SJCRH30 (cell line): ENCODE results near the gene DGKI. TPM values are rescaled to one million over a fixed set of nuclear protein-coding genes. Genes with fewer than 3 reads are reported as not detected.

Experiments used
- DNase-seq, 2 experiments: peaks; one replicate each; pipeline ENCODE4 v3.0.0-alpha.2; 2015 to 2020
- H3K27ac ChIP-seq: fragments of 250-450 bp; sonication (Bioruptor Pico); 2 replicates; pipeline ENCODE4 v1.5.1; 2020; ENCODE audit warnings: mild to moderate bottlenecking, moderate library complexity
- H3K27me3 ChIP-seq: fragments of 250-450 bp; sonication (Bioruptor Pico); 2 replicates; pipeline ENCODE4 v1.5.1; 2020; ENCODE audit warnings: mild to moderate bottlenecking, moderate library complexity
- H3K36me3 ChIP-seq: fragments of 250-450 bp; sonication (Bioruptor Pico); 2 replicates; pipeline ENCODE4 v1.5.1; 2020; ENCODE audit warnings: mild to moderate bottlenecking, moderate library complexity
- H3K4me1 ChIP-seq: fragments of 250-450 bp; sonication (Bioruptor Pico); 2 replicates; pipeline ENCODE4 v1.5.1; 2020; ENCODE audit warnings: mild to moderate bottlenecking, moderate library complexity
- H3K4me3 ChIP-seq: fragments of 250-450 bp; sonication (Bioruptor Pico); 2 replicates; pipeline ENCODE4 v1.5.1; 2020; ENCODE audit warnings: mild to moderate bottlenecking, moderate library complexity
- H3K9me3 ChIP-seq: fragments of 250-450 bp; sonication (Bioruptor Pico); replicated peaks from 2 replicates; pipeline ENCODE4 v1.5.1; 2020; ENCODE audit warnings: mild to moderate bottlenecking, moderate library complexity
- total RNA-seq: library from RNA; depleted of rRNA; stranded (reverse); fragments of >200 nt; shearing (Covaris generic); gene quantifications from 2 replicates; pipeline ENCODE4 v1.2.3, GENCODE V29; 2014

DGKI gene
- total RNA-seq, 1 experiment from 2014 or later, result not detected

GRCh38 chr7:137583172-137583571, 263.6 kb downstream of the DGKI start:
- H3K36me3 ChIP-seq, result no peaks in the 10 kb centered on the region
- H3K4me3 ChIP-seq, result no peak overlapping the region
- H3K27me3 ChIP-seq, result peaks cover 7% of the 10 kb centered on the region
- no peak for DNase-seq
- peaks cover 9% of the 10 kb centered on the region for H3K4me1 ChIP-seq
- H3K9me3 ChIP-seq, result no peaks in the 10 kb centered on the region
- H3K27ac ChIP-seq, result no peak overlapping the region

- H3K4me1 ChIP-seq, result peaks cover 9% of the 10 kb centered on the region
- peak in 1 of 2 experiments; percentile 33 for DNase-seq
- peak overlapping the region; percentile 31; the same call in 1 of the 2 replicates for H3K27ac ChIP-seq
- H3K9me3 ChIP-seq, result no peaks in the 10 kb centered on the region
- H3K36me3 ChIP-seq, result no peaks in the 10 kb centered on the region
- no peak overlapping the region for H3K4me3 ChIP-seq
- no peaks in the 10 kb centered on the region for H3K27me3 ChIP-seq
Measured at GRCh38 chr7:137579913-137580640, 266.7 kb downstream of the DGKI start.

GRCh38 chr7:137578541-137578940, 268.2 kb downstream of the DGKI start:
- Histone ChIP-seq H3K36me3 (no peaks in the 10 kb centered on the region), H3K9me3 (no peaks in the 10 kb centered on the region), H3K4me1 (peaks cover 9% of the 10 kb centered on the region), H3K27me3 (no peaks in the 10 kb centered on the region), H3K4me3 (no peak overlapping the region), H3K27ac (no peak overlapping the region)
- DNase-seq, result no peak

GRCh38 chr7:137577184-137577583, 269.6 kb downstream of the DGKI start:
- no peak for DNase-seq
- Histone ChIP-seq H3K27me3 (no peaks in the 10 kb centered on the region), H3K36me3 (no peaks in the 10 kb centered on the region), H3K4me3 (no peak overlapping the region), H3K9me3 (no peaks in the 10 kb centered on the region), H3K4me1 (peaks cover 9% of the 10 kb centered on the region), H3K27ac (no peak overlapping the region)

- Histone ChIP-seq H3K27ac (no peak overlapping the region), H3K4me3 (no peak overlapping the region), H3K9me3 (no peaks in the 10 kb centered on the region)
Measured at GRCh38 chr7:137576481-137576880, 270.3 kb downstream of the DGKI start.

GRCh38 chr7:137574812-137575211, 272.0 kb downstream of the DGKI start:
- no peak overlapping the region for H3K27ac ChIP-seq
- H3K9me3 ChIP-seq, result no peaks in the 10 kb centered on the region
- H3K4me3 ChIP-seq, result no peak overlapping the region
- no peaks in the 10 kb centered on the region for H3K36me3 ChIP-seq
- no peaks in the 10 kb centered on the region for H3K27me3 ChIP-seq
- H3K4me1 ChIP-seq, result peaks cover 4% of the 10 kb centered on the region
- no peak for DNase-seq

More at GRCh38 chr7:137576481-137576880, 270.3 kb downstream of the DGKI start:
- H3K4me1 ChIP-seq, result peaks cover 9% of the 10 kb centered on the region
- no peaks in the 10 kb centered on the region for H3K36me3 ChIP-seq
- H3K27me3 ChIP-seq, result no peaks in the 10 kb centered on the region
- DNase-seq, result no peak

- no peak overlapping the region for H3K27ac ChIP-seq
- no peak for DNase-seq
Measured at GRCh38 chr7:137572056-137572784, 274.6 kb downstream of the DGKI start.

GRCh38 chr7:137564677-137565076, 282.1 kb downstream of the DGKI start:
- Histone ChIP-seq H3K4me1 (no peaks in the 10 kb centered on the region), H3K4me3 (no peak overlapping the region), H3K27ac (no peak overlapping the region), H3K36me3 (no peaks in the 10 kb centered on the region), H3K9me3 (no peaks in the 10 kb centered on the region), H3K27me3 (no peaks in the 10 kb centered on the region)
- DNase-seq, result no peak

More at GRCh38 chr7:137572056-137572784, 274.6 kb downstream of the DGKI start:
- H3K36me3 ChIP-seq, result no peaks in the 10 kb centered on the region
- H3K27me3 ChIP-seq, result no peaks in the 10 kb centered on the region
- H3K4me1 ChIP-seq, result no peaks in the 10 kb centered on the region
- H3K4me3 ChIP-seq, result no peak overlapping the region
- no peaks in the 10 kb centered on the region for H3K9me3 ChIP-seq

GRCh38 chr7:137563981-137564380, 282.8 kb downstream of the DGKI start:
- no peak for DNase-seq
- H3K9me3 ChIP-seq, result no peaks in the 10 kb centered on the region

GRCh38 chr7:137547485-137547884, 299.3 kb downstream of the DGKI start:
- no peak overlapping the region for H3K4me3 ChIP-seq
- no peak for DNase-seq
- H3K9me3 ChIP-seq, result no peaks in the 10 kb centered on the region
- H3K4me1 ChIP-seq, result no peaks in the 10 kb centered on the region
- H3K27me3 ChIP-seq, result no peaks in the 10 kb centered on the region
- no peaks in the 10 kb centered on the region for H3K36me3 ChIP-seq
- H3K27ac ChIP-seq, result no peak overlapping the region

More at GRCh38 chr7:137563981-137564380, 282.8 kb downstream of the DGKI start:
- Histone ChIP-seq H3K4me1 (no peaks in the 10 kb centered on the region), H3K27ac (no peak overlapping the region), H3K36me3 (no peaks in the 10 kb centered on the region), H3K4me3 (no peak overlapping the region), H3K27me3 (no peaks in the 10 kb centered on the region)

- H3K4me1 ChIP-seq, result no peaks in the 10 kb centered on the region
- H3K9me3 ChIP-seq, result no peaks in the 10 kb centered on the region
- no peaks in the 10 kb centered on the region for H3K27me3 ChIP-seq
- H3K27ac ChIP-seq, result no peak overlapping the region
- no peak overlapping the region for H3K4me3 ChIP-seq
- H3K36me3 ChIP-seq, result no peaks in the 10 kb centered on the region
- DNase-seq, result no peak
Measured at GRCh38 chr7:137546671-137547070, 300.1 kb downstream of the DGKI start.

- H3K27ac ChIP-seq, result no peak overlapping the region
- no peaks in the 10 kb centered on the region for H3K4me1 ChIP-seq
- H3K9me3 ChIP-seq, result no peaks in the 10 kb centered on the region
- no peaks in the 10 kb centered on the region for H3K36me3 ChIP-seq
- no peaks in the 10 kb centered on the region for H3K27me3 ChIP-seq
- no peak overlapping the region for H3K4me3 ChIP-seq
- no peak for DNase-seq
Measured at GRCh38 chr7:137546009-137546408, 300.8 kb downstream of the DGKI start.

GRCh38 chr7:137545059-137545716, 301.6 kb downstream of the DGKI start:
- no peaks in the 10 kb centered on the region for H3K9me3 ChIP-seq
- H3K27me3 ChIP-seq, result no peaks in the 10 kb centered on the region
- DNase-seq, result no peak
- H3K27ac ChIP-seq, result no peak overlapping the region
- no peak overlapping the region for H3K4me3 ChIP-seq
- H3K36me3 ChIP-seq, result no peaks in the 10 kb centered on the region
- no peaks in the 10 kb centered on the region for H3K4me1 ChIP-seq

- no peak overlapping the region for H3K27ac ChIP-seq
- no peak overlapping the region for H3K4me3 ChIP-seq
- H3K9me3 ChIP-seq, result no peaks in the 10 kb centered on the region
- no peak for DNase-seq
- no peaks in the 10 kb centered on the region for H3K27me3 ChIP-seq
- no peaks in the 10 kb centered on the region for H3K36me3 ChIP-seq
- H3K4me1 ChIP-seq, result no peaks in the 10 kb centered on the region
Measured at GRCh38 chr7:137544453-137545058, 302.2 kb downstream of the DGKI start.
